Prostate gland (tissue), 2 donors: Measurements from ENCODE around the gene NTM.
"Not testable (repeated sequence)": the region's sequence is repeated elsewhere in the genome, so short reads cannot be mapped to it uniquely, and the experiment has no call there.

Experiments used
- CTCF ChIP-seq, 4 experiments: fragments of 200-600 bp in 2 of 4; fragments of 450-650 bp in 2 of 4; sonication (generic) in 2 of 4; IDR thresholded peaks; 1 replicate in 3 of 4; 2 replicates in 1 of 4; pipeline ENCODE4 v1.5.1; 2016 to 2019; ENCODE audit warnings: antibody characterized with exemption in 4 of 4, mild to moderate bottlenecking in 2 of 4, moderate library complexity in 2 of 4
- POLR2A ChIP-seq: fragments of 450-650 bp; IDR thresholded peaks from one replicate; pipeline ENCODE4 v1.6.1; 2016; ENCODE audit warnings: antibody characterized with exemption, mild to moderate bottlenecking
- POLR2AphosphoS5 ChIP-seq: sonication (generic); formaldehyde crosslinking; IDR thresholded peaks from one replicate; pipeline ENCODE4 v1.6.1; 2017; ENCODE audit warnings: antibody characterized with exemption

GRCh38 chr11:132069593-132069992, 699.2 kb downstream of the NTM start:
- not testable (repeated sequence) for TF ChIP-seq CTCF (IDR thresholded peaks at IDR 0.05); POLR2AphosphoS5; POLR2A
